Measurements from ENCODE around the gene TMEM272.

- no peak for TF ChIP-seq POLR2A (IDR thresholded peaks at IDR 0.05)
- no peak for TF ChIP-seq CTCF (IDR thresholded peaks at IDR 0.05)
- no peak for TF ChIP-seq POLR2AphosphoS5 (IDR thresholded peaks at IDR 0.05; ENCODE audit: insufficient read depth in 1 of 2, low read depth in 1 of 2)
Observed at GRCh38 chr13:51817717-51818116, 27.3 kb downstream of the TMEM272 start.

Data from vagina (tissue), 2 donors.